Nephron progenitor cell (in vitro differentiated cells): ENCODE data around the gene CSTPP1.
"Not testable (repeated sequence)": the region's sequence is repeated elsewhere in the genome, so short reads cannot be mapped to it uniquely, and the experiment has no call there.

Experiments
- DNase-seq: peaks from one replicate; pipeline ENCODE4 v3.0.0; 2021
- H3K27ac Mint-ChIP-seq: 2 replicates; pipeline ENCODE4 v1.8.0; 2021; ENCODE audit warnings: mild to moderate bottlenecking, moderate library complexity, mixed read lengths
- H3K27me3 Mint-ChIP-seq: 2 replicates; pipeline ENCODE4 v1.8.0; 2021; ENCODE audit warnings: mild to moderate bottlenecking, low read depth, mixed read lengths; ENCODE audit not compliant: poor library complexity
- H3K36me3 Mint-ChIP-seq: 2 replicates; pipeline ENCODE4 v1.8.0; 2021; ENCODE audit warnings: low read depth, mixed read lengths
- H3K4me1 Mint-ChIP-seq: 2 replicates; pipeline ENCODE4 v1.8.0; 2021; ENCODE audit warnings: mixed read lengths
- H3K4me3 Mint-ChIP-seq: 2 replicates; pipeline ENCODE4 v1.8.0; 2021; ENCODE audit warnings: mild to moderate bottlenecking, moderate library complexity, mixed read lengths
- H3K9me3 Mint-ChIP-seq: 2 replicates; pipeline ENCODE4 v1.8.0; 2021; ENCODE audit warnings: mild to moderate bottlenecking, moderate library complexity, mixed read lengths
- TF ChIP-seq, protein P1 (sequence below): fragments of 200-600 bp; sonication (generic); IDR thresholded peaks from 2 replicates; pipeline ENCODE4 v1.5.0; 2021; ENCODE audit warnings: antibody characterized with exemption

CSTPP1 gene

DNA sequence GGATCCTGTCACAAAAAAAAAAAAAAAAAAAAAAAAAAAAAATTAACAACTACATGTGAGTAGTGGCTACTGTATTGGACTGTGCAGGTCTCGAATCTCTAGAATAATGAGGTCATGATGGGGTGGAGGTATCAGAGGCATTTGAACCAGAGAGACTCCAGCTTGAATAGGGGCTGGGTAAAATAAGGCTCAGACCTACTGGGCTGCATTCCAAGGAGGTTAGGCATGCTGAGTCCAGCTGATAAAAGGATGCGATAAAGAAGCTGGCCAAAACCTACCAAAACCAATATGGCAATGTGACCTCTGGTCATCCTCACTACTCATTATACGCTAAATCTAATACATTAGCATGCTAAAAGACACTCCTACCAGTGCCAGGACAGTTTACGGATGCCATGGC is 255.6 kb downstream of the CSTPP1 start:
- TF ChIP-seq, protein P1, sequence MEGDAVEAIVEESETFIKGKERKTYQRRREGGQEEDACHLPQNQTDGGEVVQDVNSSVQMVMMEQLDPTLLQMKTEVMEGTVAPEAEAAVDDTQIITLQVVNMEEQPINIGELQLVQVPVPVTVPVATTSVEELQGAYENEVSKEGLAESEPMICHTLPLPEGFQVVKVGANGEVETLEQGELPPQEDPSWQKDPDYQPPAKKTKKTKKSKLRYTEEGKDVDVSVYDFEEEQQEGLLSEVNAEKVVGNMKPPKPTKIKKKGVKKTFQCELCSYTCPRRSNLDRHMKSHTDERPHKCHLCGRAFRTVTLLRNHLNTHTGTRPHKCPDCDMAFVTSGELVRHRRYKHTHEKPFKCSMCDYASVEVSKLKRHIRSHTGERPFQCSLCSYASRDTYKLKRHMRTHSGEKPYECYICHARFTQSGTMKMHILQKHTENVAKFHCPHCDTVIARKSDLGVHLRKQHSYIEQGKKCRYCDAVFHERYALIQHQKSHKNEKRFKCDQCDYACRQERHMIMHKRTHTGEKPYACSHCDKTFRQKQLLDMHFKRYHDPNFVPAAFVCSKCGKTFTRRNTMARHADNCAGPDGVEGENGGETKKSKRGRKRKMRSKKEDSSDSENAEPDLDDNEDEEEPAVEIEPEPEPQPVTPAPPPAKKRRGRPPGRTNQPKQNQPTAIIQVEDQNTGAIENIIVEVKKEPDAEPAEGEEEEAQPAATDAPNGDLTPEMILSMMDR, result no peak
- DNase-seq, result no peak
- no peak overlapping the region for H3K4me3 Mint-ChIP-seq

DNA sequence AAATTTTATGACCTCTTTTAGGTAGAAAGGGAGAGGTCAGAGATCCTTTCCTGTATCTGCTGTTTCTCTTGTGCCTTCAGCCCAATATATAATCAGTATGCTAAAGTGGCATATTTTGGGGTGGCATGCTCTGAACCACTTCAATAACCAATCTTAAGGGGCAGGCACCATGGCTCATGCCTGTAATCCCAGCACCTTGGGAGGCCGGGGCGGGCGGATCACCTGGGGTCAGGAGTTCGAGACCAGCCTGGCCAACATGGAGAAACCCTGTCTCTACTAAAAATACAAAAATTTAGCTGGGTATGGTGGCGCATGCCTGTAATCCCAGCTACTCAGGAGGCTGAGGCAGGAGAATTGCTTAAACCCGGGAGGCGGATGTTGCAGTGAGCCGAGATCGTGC is 261.6 kb downstream of the CSTPP1 start:
- not testable (repeated sequence) for H3K36me3 Mint-ChIP-seq, H3K27ac Mint-ChIP-seq, H3K9me3 Mint-ChIP-seq, DNase-seq, H3K4me3 Mint-ChIP-seq
- Mint-ChIP-seq H3K27me3 (peaks cover 22% of the 10 kb centered on the region), H3K4me1 (peaks cover 24% of the 10 kb centered on the region)

More for the DNA sequence above, 255.6 kb downstream of the CSTPP1 start:
- Mint-ChIP-seq H3K36me3 (no peaks in the 10 kb centered on the region), H3K4me1 (peaks cover 29% of the 10 kb centered on the region), H3K27ac (no peak overlapping the region), H3K9me3 (no peaks in the 10 kb centered on the region), H3K27me3 (peaks cover 46% of the 10 kb centered on the region)

DNA sequence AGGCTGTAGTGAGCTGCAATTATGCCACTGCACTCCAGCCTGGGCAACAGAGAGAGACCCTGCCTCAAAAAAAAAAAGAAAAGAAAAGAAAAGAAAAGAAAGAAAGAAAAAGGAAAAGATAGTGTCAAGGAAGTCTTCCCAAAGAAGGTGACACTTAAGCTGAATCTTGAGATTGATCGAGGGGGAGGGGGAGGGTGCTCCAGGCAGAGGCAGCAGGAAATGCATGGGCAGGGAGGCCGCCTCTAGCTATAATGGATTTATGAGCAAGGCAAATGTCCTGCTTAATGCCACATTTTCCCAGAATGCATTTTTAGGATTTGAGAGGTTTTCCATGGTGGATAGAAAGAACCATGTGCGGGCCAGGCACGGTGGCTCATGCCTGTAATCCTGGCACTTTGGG is 264.5 kb downstream of the CSTPP1 start:
- Mint-ChIP-seq H3K4me3 (no peak overlapping the region), H3K9me3 (no peaks in the 10 kb centered on the region), H3K36me3 (no peaks in the 10 kb centered on the region), H3K4me1 (peaks cover 9% of the 10 kb centered on the region), H3K27ac (no peak overlapping the region), H3K27me3 (peaks cover 14% of the 10 kb centered on the region)
- TF ChIP-seq, protein P1, result no peak
- no peak for DNase-seq

DNA sequence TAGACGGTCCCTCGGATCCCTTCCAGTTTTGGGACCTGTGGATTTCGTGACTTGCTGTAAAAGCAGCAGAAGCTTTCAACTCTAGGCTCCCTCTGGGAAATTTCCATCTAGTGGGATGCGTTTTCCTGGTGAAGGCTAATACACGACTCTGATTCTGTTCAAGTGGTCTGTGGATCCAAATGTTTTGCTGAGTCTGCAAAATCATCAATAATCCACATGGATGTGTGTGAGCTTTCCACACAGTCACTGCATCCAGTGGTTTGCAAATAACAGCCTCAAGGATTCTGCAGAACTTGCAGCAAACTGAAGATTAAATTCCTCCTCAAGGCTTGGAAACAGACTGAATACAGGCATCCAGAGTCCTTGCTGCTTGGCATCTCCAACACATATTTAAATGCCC is 266.0 kb downstream of the CSTPP1 start:
- TF ChIP-seq, protein P1, result no peak
- H3K36me3 Mint-ChIP-seq, result no peaks in the 10 kb centered on the region
- H3K9me3 Mint-ChIP-seq, result no peaks in the 10 kb centered on the region
- no peak overlapping the region for H3K4me3 Mint-ChIP-seq
- peaks cover 9% of the 10 kb centered on the region for H3K4me1 Mint-ChIP-seq
- no peak for DNase-seq
- H3K27ac Mint-ChIP-seq, result no peak overlapping the region
- peaks cover 10% of the 10 kb centered on the region for H3K27me3 Mint-ChIP-seq

DNA sequence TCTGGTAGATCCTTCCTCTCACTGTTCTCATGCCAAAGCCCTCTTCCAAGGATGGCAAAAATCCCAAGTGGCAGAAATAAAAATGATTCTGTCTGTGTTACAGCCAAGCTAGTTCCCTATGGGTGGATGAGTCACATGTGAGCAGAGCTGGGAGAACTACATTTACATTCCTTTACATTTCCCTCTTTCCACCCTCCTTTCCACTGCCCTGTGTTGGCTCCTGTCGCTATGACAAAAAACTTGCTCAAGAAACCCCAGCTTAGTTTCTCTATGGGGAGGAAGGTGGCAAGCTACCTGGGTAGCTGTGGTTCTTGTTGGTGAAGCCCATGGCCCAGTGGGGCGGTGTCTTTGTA is 268.1 kb downstream of the CSTPP1 start:
- Mint-ChIP-seq H3K27ac (no peak overlapping the region), H3K4me1 (peaks cover 6% of the 10 kb centered on the region), H3K4me3 (no peak overlapping the region), H3K9me3 (no peaks in the 10 kb centered on the region), H3K27me3 (peaks cover 9% of the 10 kb centered on the region), H3K36me3 (no peaks in the 10 kb centered on the region)
- TF ChIP-seq, protein P1, result no peak
- DNase-seq, result no peak

DNA sequence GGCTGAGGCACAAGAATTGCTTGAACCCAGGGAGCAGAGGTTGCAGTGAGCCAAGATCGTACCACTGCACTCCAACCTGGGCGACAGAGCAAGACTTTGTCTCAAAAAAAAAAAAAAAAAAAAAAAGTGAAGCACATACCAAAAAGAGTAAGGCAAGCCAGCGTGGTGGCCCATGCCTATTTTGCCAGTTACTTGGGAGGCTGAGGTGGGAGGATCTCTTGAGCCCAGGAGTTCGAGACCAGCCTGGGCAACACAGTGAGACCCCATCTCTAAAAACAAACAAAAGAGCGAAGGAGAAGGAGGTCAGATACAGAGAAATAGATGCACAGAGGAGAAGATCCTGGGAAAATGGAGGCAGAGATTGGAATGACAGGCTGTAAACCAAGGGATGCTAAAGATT is 270.0 kb downstream of the CSTPP1 start:
- H3K4me3 Mint-ChIP-seq, DNase-seq, H3K27me3 Mint-ChIP-seq, H3K9me3 Mint-ChIP-seq, H3K36me3 Mint-ChIP-seq, H3K4me1 Mint-ChIP-seq: not testable (repeated sequence)
- H3K27ac Mint-ChIP-seq, result peak overlapping the region; percentile 20

DNA sequence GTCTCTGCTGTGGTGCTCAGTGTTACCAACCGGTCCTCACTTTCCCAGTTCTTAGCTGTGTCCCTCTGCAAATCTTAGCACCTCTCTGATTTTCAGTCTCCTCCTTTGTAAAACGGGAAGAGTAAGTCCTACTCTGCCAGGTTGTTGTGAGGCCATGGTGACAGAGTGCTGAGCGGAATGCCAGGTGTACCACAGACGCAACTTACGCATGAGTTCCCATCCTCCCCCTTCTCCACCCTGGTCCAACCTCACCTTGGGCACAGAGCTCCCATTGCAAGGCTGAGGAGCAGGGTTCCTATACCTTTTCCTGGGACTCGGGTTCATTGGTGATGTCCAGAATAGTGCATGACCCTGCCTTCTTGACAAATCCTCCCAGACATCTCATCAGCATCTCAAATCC is 270.9 kb downstream of the CSTPP1 start:
- Mint-ChIP-seq H3K9me3 (no peaks in the 10 kb centered on the region), H3K27ac (no peak overlapping the region)

DNA sequence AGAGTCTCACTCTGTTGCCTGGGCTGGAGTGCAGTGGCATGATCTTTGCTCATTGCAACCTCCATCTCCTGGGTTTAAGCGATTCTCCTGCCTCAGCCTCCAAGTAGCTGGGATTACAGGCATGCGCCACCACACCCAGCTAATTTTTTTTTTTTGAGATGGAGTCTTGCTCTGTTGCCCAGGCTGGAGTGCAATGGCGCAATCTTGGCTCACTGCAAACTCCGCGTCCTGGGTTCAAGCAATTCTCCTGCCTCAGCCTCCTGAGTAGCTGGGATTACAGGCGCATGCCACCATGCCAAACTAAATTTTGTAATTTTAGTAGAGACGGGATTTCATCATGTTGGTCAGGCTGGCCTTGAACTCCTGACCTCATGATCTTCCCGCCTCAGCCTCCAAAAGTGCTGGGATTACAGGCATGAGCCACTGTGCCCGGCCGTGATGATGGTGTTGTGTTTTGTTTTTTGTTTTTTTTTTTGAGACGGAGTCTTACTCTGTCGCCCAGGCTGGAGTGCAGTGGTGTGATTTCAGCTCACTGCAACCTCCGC is 271.5 kb downstream of the CSTPP1 start:
- H3K36me3 Mint-ChIP-seq, H3K4me1 Mint-ChIP-seq, H3K9me3 Mint-ChIP-seq, H3K27me3 Mint-ChIP-seq, DNase-seq, H3K27ac Mint-ChIP-seq, H3K4me3 Mint-ChIP-seq: not testable (repeated sequence)

More for the DNA sequence above, 270.9 kb downstream of the CSTPP1 start:
- peaks cover 6% of the 10 kb centered on the region for H3K27me3 Mint-ChIP-seq
- no peak for DNase-seq
- TF ChIP-seq, protein P1, result no peak
- no peak overlapping the region for H3K4me3 Mint-ChIP-seq
- no peaks in the 10 kb centered on the region for H3K4me1 Mint-ChIP-seq
- no peaks in the 10 kb centered on the region for H3K36me3 Mint-ChIP-seq
